GM11168 (cell line): ENCODE data around the gene BCL2L13.

Source experiments
- in situ Hi-C: fragments of 300-500 bp; cut with MboI; formaldehyde crosslinking; loops from one replicate; pipeline ENCODE4 v1.12.0; 2022; ENCODE audit warnings: low sequenced_read_pairs; ENCODE audit not compliant: unreplicated experiment

Gene BCL2L13

GRCh38 chr22:17724678-17725499, 86.3 kb downstream of the BCL2L13 start:
- in situ Hi-C loops, result no loop called here

DNA sequence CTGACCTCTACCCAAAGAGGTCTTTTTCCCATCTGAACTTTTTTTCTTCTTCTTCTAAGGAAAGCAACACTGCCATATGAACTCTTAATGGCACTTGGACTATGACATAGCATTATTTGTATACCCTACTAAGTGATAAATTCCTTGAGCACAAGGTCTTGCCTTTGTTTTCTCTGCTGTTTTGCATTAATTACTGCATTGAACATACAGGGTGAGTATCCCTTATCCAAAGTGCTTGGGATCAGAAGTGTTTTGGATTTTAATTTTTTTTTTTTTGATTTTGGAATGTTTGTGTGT, 86.9 kb downstream of the BCL2L13 start:
- in situ Hi-C loops, result no loop called here

GRCh38 chr22:17726006-17726927, 87.7 kb downstream of the BCL2L13 start:
- in situ Hi-C loops, result no loop called here

GRCh38 chr22:17726928-17727897, 88.7 kb downstream of the BCL2L13 start:
- in situ Hi-C loops, result no loop called here

GRCh38 chr22:17728786-17729185, 90.2 kb downstream of the BCL2L13 start:
- in situ Hi-C loops, result no loop called here

GRCh38 chr22:17729561-17729960, 91.0 kb downstream of the BCL2L13 start:
- in situ Hi-C loops, result no loop called here

DNA sequence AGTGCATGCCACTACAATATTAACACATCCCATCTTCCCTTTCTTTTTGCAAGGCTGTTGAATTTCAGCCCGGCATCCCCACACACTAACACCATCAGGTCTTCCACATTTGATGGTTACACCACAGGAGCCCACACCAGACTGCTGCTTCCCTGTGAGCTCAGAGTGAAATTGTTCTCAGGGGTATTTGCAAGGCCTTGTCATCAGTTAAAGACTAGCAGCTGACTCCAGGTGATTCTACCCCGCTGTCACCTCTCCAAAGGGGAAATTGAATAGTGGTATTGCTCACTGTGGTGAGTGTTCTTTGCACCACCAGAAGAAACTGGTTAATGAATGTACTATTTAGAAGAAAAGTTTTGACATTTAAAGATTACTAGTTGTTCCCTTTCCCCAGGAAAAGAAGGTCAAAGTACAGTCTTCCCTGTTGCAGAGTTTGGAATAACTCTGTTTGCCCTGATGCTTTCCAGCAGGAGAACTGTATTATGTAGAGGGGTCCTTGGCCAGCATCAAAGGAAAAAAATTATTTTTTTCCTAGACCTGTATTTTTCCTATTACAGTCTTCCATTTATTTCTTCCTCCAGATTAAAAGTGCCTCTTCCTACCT, 93.8 kb downstream of the BCL2L13 start:
- in situ Hi-C loops, result no loop called here

DNA sequence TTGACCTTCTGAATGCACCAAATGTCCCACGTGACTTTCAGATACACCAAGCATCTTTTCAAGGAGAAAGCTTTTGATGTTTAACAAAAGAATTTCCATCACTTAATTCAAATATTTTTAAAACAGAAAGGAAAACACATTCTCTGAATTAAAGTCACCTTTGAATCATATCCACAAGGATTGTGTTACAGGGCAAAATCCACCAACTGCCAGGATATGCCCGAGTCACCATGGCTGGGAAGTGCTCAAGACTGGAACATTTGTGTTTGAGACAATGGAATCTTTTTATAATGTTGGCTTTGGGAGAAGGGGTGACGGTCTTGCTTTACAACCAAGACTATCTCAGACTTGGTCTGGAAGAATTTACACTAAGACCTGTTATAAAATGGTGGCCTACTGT, 94.9 kb downstream of the BCL2L13 start:
- in situ Hi-C loops, result no loop called here

- in situ Hi-C loops, result no loop called here
Observed at GRCh38 chr22:17734187-17734586, 95.6 kb downstream of the BCL2L13 start.

DNA sequence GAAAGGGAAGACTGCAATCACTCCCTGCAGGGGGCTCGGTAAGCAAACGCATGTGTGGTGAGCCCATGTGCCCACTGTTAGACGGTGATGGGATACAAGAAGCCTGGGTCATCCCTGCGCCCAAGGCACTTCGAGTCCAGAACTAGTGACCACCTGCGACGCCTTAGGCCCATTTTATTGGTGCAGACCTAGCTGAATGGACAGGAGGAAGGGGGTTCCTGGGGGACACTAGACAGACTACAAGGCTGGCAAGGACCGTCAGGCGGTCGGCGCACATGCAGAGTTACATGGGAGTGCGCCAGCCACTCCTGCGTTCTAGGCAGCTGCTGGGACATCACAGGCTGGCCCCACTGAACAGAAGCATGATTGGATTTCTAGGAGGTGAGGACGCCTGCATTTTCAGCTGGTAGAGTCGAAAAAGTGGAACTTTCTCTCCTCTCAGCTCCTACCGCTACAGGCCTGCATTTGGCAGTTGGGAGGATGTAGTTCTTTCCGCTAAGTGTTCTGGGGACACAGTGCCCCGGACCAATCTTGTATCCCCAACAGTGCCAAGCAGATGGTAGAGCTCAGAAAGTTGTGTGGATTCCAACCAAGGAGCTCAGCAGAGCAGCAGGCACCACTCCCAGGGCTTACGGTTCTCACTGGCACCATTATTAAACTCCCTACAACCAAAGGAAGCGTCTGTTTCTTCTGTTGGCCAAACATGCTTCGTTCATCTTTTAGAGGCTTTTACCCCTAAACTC, 100.0 kb downstream of the BCL2L13 start:
- in situ Hi-C loops, result no loop called here

GRCh38 chr22:17739196-17739975, 100.8 kb downstream of the BCL2L13 start:
- in situ Hi-C loops, result no loop called here

GRCh38 chr22:17741866-17742526, 103.4 kb downstream of the BCL2L13 start:
- in situ Hi-C loops, result loop anchor here (10.0 kb wide), 1 partner anchor 53 kb away; no protein-coding TSS in a partner anchor

DNA sequence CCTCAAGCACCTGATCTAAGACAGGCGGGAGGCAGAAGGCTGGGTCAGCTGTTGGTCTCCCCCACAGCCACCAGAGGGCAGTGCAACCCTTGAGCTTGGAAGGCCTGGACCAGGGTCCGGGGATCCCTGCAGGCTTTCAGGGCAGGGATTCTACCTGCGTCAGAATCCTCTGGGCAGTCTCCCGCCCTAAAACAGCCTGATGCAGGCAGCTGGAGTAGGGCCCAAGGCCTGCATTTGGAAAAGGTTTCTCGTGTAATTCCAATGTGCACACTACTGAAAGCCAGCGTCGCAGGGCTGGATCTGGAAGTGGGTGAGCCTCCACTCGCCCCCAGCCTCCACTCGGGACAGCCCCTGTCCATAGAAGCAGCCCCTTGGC, 104.0 kb downstream of the BCL2L13 start:
- in situ Hi-C loops, result loop anchor here (10.0 kb wide), 1 partner anchor 52 kb away; no protein-coding TSS in a partner anchor

- in situ Hi-C loops, result loop anchor here (10.0 kb wide), 1 partner anchor 51 kb away; no protein-coding TSS in a partner anchor
Observed at GRCh38 chr22:17743661-17744411, 105.3 kb downstream of the BCL2L13 start.

DNA sequence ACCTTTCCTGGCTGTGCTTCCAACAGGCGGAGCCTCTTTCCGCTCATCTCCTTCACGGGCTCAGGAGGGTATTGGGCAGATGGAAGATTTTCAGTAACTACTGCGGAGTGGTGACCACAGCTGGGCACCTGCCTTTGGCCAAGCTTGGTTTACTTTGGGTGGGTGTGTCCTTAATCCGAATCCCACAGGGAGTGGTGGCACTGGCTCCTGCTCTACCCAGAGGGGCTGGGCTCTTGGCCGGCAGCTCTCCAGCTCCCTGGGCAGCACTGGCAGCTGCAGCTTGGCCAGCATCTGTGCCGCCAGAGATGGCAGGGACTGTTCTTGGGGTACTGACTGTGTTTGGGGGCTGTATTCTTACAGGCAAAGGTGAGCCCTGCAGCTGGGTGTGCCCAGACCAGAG, 105.9 kb downstream of the BCL2L13 start:
- in situ Hi-C loops, result loop anchor here (10.0 kb wide), 1 partner anchor 50 kb away; no protein-coding TSS in a partner anchor

- in situ Hi-C loops, result loop anchor here (10.0 kb wide), 1 partner anchor 48 kb away; no protein-coding TSS in a partner anchor
Observed at GRCh38 chr22:17746916-17747315, 108.4 kb downstream of the BCL2L13 start.
